SKM-1 (cell line): Measurements from ENCODE around the gene RGS5.

ENCODE experiments used
- DNase-seq: peaks from one replicate; lab custom pipeline; 2025; ENCODE audit not compliant: unreplicated experiment; lab: John Stamatoyannopoulos, UW

RGS5 gene

GRCh38 chr1:163145435-163145834 lies 57.3 kb downstream of the RGS5 start:
- DNase-seq = no peak

- DNase-seq = no peak
These were observed 58.3 kb downstream of the RGS5 start for GRCh38 chr1:163144418-163144817.

GRCh38 chr1:163142152-163142551 lies 60.6 kb downstream of the RGS5 start:
- no peak for DNase-seq

- DNase-seq = no peak
These were observed 61.2 kb downstream of the RGS5 start for GRCh38 chr1:163141556-163141955.

- DNase-seq = no peak
These were observed 65.0 kb downstream of the RGS5 start for GRCh38 chr1:163137556-163138265.

- no peak for DNase-seq
These were observed 70.7 kb downstream of the RGS5 start for GRCh38 chr1:163131981-163132380.

- no peak for DNase-seq
These were observed 72.4 kb downstream of the RGS5 start for GRCh38 chr1:163130225-163130856.

- no peak for DNase-seq
These were observed 74.4 kb downstream of the RGS5 start for GRCh38 chr1:163128282-163128681.

- DNase-seq = no peak
These were observed 77.9 kb downstream of the RGS5 start for GRCh38 chr1:163124812-163125211.

- DNase-seq = no peak
These were observed 82.3 kb downstream of the RGS5 start for GRCh38 chr1:163120372-163120771.

- no peak for DNase-seq
These were observed 83.0 kb downstream of the RGS5 start for GRCh38 chr1:163119707-163120106.

- no peak for DNase-seq
These were observed 86.8 kb downstream of the RGS5 start for GRCh38 chr1:163115887-163116286.

- DNase-seq = no peak
These were observed 95.1 kb downstream of the RGS5 start for GRCh38 chr1:163107655-163108054.

GRCh38 chr1:163106364-163106987 lies 96.2 kb downstream of the RGS5 start:
- no peak for DNase-seq

GRCh38 chr1:163104385-163105099 lies 98.2 kb downstream of the RGS5 start:
- DNase-seq = no peak

- no peak for DNase-seq
These were observed 100.1 kb downstream of the RGS5 start for GRCh38 chr1:163102590-163102989.

- DNase-seq = no peak
These were observed 107.5 kb downstream of the RGS5 start for GRCh38 chr1:163095213-163095612.

- DNase-seq = no peak
These were observed 108.1 kb downstream of the RGS5 start for GRCh38 chr1:163094589-163094988.

GRCh38 chr1:163094182-163094581 lies 108.5 kb downstream of the RGS5 start:
- no peak for DNase-seq

GRCh38 chr1:163093579-163093978 lies 109.1 kb downstream of the RGS5 start:
- no peak for DNase-seq

- no peak for DNase-seq
These were observed 109.5 kb downstream of the RGS5 start for GRCh38 chr1:163093169-163093568.
